ENCODE data around the gene EREG. TPM values are rescaled to one million over a fixed set of nuclear protein-coding genes. Genes with fewer than 3 reads are reported as not detected.

Gene EREG, protein sequence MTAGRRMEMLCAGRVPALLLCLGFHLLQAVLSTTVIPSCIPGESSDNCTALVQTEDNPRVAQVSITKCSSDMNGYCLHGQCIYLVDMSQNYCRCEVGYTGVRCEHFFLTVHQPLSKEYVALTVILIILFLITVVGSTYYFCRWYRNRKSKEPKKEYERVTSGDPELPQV
- total RNA-seq = 3.2 TPM
- long read RNA-seq, full-length matches to known transcripts = 5 of 7 reads
- long read RNA-seq, partial matches to known transcripts = 2 of 7 reads
- long read RNA-seq, other reads (novel, unspliced or antisense) = 0 of 7 reads

DNA sequence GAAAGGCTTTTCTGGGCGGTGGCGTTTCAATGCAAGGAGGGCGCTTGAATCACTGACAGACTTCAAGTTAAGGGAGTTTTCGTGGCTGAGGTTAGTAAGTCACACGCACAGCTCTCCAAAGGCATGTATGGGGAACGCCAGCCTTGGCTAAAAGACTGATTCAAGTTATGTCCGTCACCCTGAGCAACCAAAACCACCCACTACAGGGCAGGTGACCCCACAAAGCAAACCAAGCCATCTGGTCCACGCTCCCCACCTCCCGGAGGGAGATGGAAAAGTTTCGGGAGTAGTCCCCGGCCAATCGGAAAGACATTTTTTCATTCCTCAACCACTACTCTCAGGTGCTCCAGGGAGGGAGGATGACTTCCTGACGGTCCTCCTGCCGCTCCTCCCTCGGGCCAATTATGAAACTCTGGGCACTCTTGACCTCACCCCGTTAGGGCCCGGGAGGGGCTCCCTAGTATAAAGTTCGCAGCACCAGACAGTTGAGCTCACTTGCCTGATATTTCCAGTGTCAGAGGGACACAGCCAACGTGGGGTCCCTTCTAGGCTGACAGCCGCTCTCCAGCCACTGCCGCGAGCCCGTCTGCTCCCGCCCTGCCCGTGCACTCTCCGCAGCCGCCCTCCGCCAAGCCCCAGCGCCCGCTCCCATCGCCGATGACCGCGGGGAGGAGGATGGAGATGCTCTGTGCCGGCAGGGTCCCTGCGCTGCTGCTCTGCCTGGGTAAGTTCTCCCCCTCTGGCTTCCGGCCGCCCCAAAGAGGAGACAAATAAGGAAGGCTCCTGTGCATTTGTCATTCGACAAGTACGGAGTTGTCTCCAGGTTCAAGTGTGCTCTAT lies at the start of gene EREG:
Gene EREG (plus strand): TSS at position 494 of the 840 bp plus-strand sequence. CDS start 164 bp downstream, at position 658.
- DNase-seq (peak; percentile 50), ATAC-seq (peak; percentile 56)
- intact Hi-C loops (cut with micrococcal nuclease) = no loop called here

DNA sequence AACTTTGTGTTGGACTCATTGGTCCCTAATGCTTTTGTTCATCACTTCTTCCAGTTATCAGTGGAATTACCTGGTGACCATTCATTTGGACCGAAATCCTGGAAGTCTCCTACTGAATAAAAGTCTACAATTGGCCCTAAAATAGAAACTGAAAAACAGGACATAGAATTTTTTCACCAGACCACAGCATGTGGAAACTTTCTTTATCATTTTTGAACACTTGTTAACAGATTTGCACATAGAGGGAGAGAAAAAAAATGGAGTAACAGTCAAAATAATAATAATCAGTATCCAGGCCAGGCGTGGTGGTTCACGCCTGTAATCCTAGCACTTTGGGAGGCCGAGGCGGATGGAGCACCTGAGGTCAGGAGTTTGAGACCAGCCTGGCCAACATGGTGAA lies 49.6 kb upstream of the EREG start:
- intact Hi-C loops (cut with micrococcal nuclease) = loop anchor here (10.0 kb wide), 2 partner anchors 91 to 121 kb away; no protein-coding TSS in a partner anchor
- DNase-seq (no peak), ATAC-seq (no peak)

DNA sequence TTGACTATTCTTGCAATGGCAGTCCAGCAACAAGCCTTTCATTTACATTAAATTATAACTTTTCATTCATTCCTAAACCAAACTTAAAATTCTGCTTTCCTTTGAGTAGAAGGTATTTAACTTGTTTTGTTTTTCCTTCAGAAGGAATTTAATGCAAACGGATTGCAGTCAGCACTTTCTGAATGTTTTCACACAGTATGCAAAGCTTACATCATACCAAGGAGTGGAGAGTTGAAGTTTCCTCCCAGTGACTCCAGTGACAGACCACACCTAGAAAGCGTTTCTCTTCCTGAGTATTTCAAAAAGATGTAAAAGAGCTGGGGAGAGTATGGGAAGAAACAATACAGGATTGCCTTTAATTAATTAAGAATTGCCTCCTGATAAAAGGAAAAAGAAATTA lies 48.5 kb upstream of the EREG start:
- DNase-seq (no peak), ATAC-seq (no peak)
- intact Hi-C loops (cut with micrococcal nuclease) = loop anchor here (10.0 kb wide), 2 partner anchors 92 to 122 kb away; no protein-coding TSS in a partner anchor

DNA sequence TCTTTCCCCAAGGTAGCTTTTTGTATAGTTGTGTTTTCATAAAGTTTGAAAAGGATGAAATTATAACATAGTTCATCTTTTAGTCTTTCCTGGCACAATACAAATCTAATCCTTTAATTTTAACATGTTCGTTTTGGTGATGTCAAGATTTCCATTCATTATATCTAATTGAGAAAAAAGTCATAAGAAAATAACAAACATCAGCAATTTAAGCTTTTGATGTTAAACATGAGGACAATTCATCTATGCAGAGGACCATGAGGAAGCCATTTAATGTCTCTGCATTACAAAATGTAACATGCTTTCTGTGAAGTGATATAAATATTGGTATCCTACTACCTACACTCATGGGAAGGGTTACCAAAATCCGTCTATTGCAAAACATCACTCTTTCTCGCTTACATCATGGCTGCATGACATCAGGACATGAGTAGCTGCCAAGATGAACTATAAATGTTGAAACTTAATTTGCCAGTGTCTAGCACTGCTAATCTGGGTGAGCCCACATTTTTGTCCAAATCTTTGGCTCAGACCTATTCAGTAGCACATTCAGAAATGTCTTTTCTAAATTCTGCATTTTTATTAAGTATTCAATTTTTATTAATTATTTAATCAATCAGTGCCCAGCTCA lies 47.2 kb upstream of the EREG start:
- intact Hi-C loops (cut with micrococcal nuclease) = loop anchor here (10.0 kb wide), 2 partner anchors 93 to 123 kb away; no protein-coding TSS in a partner anchor
- no peak for DNase-seq
- peak; percentile 32 for ATAC-seq

DNA sequence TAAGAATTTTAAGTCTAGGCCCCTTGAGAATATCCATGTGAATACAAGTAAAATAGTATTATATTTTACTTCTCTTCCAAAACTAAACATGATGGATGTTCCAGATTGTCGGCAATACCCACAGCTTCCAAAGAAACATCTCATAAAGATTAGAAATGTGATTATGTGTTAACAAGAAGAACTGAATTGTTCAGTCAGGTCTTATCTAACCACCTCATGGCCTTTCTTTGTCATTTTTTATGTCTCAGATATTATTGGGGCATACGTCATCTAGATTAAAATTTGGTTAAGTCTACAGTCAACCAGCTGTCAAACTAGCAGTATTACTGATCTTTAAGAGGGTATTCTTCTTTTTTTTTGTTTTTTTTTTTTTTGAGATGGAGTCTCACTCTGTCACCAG lies 46.7 kb upstream of the EREG start:
- ATAC-seq = no peak
- intact Hi-C loops (cut with micrococcal nuclease) = loop anchor here (10.0 kb wide), 2 partner anchors 93 to 123 kb away; no protein-coding TSS in a partner anchor
- no peak for DNase-seq

DNA sequence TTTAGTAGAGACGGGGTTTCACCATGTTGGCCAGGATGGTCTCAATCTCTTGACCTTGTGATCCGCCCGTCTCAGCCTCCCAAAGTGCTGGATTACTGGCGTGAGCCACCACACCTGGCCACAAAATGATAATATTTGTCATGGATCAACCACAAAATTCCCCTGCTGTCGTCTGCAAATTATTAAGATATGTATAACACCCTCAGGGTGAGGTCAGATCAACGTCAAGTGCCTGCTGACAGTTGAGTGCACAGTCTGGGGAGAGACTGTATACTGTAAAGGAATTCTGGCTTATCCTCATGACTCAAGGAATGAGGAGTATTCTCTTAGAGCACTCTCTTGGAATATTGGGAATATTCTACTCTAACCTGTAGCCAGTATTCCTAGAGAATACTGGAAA lies 45.5 kb upstream of the EREG start:
- intact Hi-C loops (cut with micrococcal nuclease) = loop anchor here (10.0 kb wide), 2 partner anchors 95 to 125 kb away; no protein-coding TSS in a partner anchor
- ATAC-seq = no peak
- no peak for DNase-seq

DNA sequence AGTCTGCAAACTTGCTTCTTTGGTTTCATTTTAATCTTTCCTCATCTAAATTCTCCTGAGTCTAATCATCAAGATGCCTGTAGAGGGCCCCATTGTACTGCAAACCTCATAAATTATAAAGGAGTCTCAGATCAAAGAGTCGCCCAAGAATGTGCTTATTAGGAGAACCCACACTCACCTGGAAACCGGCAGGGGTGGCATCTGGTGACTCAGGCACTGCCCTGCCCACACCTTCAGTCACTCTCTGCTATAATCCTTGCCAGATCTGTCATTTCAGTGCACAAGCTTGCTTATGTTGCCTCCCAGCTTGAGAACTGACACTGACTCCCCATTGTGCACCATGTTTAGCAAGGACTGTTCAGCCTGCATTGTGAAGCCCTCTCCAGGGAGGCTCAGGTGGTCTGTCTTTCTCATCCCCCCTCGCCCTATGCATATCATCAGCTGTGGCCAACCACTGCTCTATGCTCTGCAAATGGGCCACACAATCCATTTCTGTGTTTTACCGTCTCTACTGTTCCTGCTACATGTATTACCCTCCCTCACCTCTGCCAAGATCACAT lies 44.3 kb upstream of the EREG start:
- ATAC-seq = peak; percentile 27
- intact Hi-C loops (cut with micrococcal nuclease) = no loop called here
- no peak for DNase-seq

DNA sequence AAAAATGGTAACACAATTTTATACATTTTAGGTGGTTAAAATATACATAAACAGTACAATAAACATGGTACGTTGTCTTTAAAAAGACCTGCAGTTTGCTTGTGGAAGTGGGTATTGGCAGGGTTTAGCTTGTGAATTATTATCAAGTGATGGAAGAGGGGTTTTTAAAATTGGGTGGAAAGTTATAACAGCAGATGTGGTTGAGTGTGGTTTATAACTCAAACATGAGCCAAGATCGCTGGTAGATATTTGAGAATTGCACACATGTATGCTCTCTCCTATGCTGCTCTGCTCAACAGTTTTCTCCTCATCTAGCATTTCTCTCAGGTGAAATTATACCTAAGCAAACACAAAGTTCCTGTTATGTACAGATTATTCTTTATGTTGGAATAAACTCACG lies 42.6 kb upstream of the EREG start:
- intact Hi-C loops (cut with micrococcal nuclease) = no loop called here
- ATAC-seq = no peak
- no peak for DNase-seq

DNA sequence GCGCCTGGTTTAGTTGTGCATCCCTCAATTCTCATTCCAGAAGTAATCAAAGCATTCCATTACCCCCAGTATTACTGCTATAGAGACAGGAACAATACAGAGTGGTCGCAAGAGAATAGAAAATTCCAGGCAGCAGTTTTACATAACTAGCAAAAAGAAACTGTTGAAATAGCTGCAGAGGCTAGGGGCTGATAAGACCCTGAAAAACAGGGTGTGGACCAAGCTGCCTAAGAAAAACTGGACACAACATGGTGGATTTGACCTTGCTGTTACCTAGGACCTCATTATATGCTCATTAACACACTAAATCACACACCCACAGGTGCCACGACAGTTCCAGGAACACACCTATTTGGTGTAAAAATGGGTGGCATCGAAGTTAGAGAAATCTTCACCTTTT lies 41.3 kb upstream of the EREG start:
- DNase-seq = no peak
- intact Hi-C loops (cut with micrococcal nuclease) = no loop called here
- no peak for ATAC-seq

DNA sequence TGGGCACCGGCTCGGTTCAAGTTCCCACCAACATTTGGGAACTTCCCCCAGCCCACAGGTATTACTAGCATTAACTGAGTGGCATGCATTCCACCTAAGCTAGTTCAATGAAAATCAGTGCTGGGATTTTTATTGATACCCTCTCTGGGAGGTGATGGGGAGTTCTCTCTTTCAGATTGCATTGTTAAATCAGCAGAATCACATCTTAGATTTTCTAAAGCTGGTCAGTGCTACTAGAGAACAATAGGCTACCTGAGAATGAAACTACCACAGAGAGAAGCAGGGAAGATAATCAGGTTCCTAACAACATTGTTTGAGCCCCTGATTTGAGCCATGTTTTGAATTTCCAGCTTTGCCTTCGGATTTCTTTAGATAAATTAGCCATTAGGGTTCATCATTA lies 40.7 kb upstream of the EREG start:
- ATAC-seq (no peak), DNase-seq (no peak)
- intact Hi-C loops (cut with micrococcal nuclease) = no loop called here

DNA sequence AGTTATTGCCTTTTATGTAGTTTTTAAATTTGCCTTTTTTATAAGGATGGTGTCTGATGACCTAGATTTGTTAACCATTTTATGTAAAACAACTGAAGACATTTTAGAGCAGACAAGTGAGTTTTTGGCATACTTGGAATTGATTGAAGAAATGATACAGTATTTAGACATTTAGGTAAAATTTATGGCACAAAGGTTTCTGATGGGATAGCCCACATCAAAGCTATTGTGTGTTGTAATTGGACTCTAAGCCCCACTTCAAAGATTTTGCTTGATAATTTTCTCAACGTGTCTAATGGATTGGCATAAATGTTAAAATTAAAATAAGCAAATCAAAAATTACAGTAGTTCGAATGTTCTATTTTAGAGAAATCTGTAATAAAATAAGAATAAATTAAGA lies 39.1 kb upstream of the EREG start:
- no peak for DNase-seq
- ATAC-seq = no peak
- intact Hi-C loops (cut with micrococcal nuclease) = no loop called here

DNA sequence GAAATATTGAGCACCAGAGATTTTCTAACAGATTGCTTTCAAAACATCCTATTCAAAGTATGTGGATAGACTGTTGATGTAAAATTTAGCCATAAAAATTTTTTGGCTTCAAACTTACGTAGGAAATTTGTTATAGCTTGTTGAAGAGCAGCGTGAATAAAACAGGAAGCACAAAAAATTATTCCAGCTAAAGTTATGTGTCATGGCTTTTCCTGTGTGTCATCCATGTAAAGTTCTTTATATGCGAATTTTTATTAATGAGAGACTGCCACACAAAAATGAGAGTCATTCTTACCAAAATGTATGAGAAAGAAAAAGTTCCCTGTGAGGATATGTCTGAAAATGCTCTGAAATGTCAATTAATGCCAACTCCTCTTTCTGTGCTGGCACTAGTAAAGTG lies 37.2 kb upstream of the EREG start:
- intact Hi-C loops (cut with micrococcal nuclease) = no loop called here
- no peak for ATAC-seq

DNA sequence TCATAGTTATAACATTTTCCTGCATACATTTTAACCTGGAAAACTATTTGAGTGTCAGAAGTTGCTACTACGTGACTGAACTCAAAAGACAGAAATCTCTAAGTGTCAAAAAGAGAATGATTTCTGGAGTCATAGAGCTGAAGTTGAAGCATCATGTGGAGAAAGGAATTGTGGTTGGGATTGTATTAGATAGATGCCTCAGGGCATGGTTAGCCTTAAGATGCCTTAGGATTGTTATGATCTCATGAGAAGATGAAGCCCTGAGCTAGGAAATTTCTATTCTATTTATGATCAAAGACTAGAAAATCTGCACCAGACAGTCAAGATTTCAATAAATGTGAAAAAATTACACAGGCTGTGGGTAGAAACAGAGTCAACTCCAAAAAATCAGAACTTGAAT lies 36.4 kb upstream of the EREG start:
- ATAC-seq (no peak), DNase-seq (no peak)
- intact Hi-C loops (cut with micrococcal nuclease) = no loop called here

More for the DNA sequence above, 37.2 kb upstream of the EREG start:
- no peak for DNase-seq

DNA sequence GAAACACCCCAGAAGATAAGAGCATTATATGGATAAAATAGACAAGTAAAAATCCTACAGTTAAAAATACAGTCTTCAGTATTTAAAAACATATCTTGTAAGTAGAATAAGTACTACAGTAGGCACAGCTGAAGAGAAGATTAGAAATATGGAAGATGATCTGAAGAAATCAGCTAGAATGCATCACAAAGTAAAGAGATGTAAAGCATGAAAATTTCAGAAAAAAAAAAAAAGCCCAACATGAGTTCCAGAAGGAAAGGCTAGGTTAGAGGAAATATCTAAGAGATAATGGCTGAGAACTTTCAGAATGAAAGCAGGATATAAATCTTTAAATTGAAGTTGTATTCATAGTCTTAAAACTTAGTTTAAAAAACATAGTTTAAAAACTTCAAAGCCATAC lies 35.6 kb upstream of the EREG start:
- DNase-seq (no peak), ATAC-seq (no peak)
- intact Hi-C loops (cut with micrococcal nuclease) = no loop called here

DNA sequence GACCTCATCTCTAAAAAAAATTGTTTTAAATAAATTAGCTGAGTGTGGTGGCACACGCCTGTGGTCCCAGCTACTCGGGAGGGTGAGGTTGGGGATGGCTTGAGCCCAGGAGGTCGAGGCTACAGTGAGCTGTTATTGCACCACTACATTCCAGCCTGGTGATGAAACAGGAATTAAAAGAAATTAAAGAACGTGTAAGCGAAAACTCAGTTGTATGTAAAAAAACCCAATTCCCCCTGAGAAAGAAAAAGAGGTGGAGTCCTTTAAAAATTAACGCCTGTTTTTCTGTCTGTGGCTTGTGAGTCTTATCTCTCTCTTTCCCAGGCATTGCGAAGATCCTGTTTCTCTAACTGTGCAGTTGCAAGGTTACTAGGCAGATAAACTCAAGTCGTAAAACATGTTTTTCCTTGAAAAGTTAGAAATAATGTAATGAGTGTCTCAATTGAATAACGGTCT lies 34.6 kb upstream of the EREG start:
- ATAC-seq (no peak), DNase-seq (no peak)
- intact Hi-C loops (cut with micrococcal nuclease) = no loop called here

DNA sequence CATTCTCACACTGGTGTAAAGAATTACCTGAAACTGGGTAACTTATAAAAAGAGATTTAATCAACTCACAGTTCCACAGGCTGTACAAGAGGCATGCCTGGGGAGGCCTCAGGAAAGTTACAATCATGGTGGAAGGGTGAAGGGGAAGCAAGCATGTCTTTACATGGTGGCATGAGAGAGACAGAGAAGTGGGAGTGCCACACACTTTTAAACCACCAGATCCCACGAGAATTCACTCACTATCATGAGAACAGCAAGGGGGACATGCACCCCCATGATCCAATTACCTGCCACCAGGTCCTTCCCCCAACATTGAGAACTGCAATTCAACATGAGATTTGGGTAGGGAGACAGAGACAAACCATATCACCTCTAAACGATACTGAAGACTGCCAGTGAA lies 33.7 kb upstream of the EREG start:
- intact Hi-C loops (cut with micrococcal nuclease) = no loop called here
- ATAC-seq = no peak

DNA sequence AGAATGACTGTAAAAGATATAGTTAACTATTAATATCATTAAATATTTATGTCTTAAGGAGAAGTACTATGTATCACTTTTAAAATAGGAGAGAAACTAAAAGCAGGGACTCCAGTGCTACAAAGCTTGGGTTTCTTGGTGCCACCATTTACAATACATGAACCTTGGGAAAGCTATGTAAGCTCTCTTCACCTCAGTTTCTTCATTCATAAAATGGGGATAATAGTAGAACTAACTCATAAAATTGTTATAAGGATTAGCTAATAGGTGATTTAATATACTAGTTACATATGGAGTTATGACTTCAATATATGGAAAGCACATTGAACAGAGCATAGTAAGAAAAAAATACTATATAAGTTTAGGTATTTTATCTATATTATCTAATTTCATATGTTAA lies 33.0 kb upstream of the EREG start:
- no peak for DNase-seq
- intact Hi-C loops (cut with micrococcal nuclease) = no loop called here
- ATAC-seq = no peak

More for the DNA sequence above, 33.7 kb upstream of the EREG start:
- no peak for DNase-seq

DNA sequence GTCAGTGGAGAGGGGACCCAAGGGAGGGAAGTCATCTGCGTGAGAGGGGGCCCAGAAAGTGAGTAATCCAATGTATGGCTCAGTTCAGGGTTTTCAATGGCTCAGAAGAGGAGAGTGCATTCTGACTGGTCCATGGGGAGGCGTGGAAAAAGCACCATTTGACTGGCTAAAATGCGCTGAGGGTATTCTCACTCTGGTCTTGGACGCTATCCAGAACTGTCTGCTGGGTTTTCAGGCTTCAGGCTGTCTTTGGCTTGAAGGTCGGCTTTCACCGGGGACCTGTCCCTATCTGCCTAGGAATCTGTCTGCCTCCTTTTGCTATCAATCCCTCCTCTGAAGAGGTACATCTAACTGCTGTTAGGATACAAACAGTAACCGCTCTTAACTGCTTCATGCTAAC lies 30.3 kb upstream of the EREG start:
- ATAC-seq = no peak
- intact Hi-C loops (cut with micrococcal nuclease) = no loop called here
- no peak for DNase-seq

DNA sequence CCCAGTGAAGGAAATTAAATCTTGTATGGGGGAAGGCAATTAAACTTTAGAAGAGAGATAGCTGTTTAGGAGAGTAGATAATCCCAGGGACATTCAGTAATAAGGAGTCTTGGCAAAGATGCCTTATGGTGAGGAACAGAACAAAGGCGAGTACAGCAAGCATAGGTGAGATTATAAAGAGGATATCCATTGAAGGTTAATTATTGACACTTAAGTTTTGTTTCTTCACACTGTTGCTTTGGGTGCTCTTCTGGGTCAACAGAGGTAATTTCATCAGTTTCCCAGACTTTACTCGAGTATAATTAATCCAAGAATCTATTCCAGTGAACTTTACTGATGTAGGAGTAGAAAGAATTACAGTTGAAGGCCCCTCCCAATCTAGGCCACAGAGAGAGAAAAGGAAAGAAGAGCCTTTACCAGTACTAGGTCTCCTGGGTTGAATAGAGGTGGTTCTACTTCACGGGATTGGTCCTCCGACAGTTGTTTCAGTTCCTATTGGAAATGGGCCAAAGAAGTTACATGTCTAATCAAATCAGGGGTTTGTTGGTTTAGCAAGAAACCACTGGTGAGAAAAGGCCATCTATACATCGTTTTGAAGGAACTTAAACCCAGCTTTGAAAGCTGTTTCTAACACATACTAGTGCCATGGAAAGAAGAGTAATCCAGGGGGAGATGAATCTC lies 29.5 kb upstream of the EREG start:
- intact Hi-C loops (cut with micrococcal nuclease) = no loop called here
- DNase-seq (no peak), ATAC-seq (no peak)

Measured in left ventricle myocardium superior (tissue), 1 donor.